Measurements from ENCODE around the gene CCNL2. TPM values are rescaled to one million over a fixed set of nuclear protein-coding genes. Genes with fewer than 3 reads are reported as not detected.
"Not testable (repeated sequence)": the region's sequence is repeated elsewhere in the genome, so short reads cannot be mapped to it uniquely, and the experiment has no call there.

CCNL2 gene
- total RNA-seq, result 58.3 TPM

DNA sequence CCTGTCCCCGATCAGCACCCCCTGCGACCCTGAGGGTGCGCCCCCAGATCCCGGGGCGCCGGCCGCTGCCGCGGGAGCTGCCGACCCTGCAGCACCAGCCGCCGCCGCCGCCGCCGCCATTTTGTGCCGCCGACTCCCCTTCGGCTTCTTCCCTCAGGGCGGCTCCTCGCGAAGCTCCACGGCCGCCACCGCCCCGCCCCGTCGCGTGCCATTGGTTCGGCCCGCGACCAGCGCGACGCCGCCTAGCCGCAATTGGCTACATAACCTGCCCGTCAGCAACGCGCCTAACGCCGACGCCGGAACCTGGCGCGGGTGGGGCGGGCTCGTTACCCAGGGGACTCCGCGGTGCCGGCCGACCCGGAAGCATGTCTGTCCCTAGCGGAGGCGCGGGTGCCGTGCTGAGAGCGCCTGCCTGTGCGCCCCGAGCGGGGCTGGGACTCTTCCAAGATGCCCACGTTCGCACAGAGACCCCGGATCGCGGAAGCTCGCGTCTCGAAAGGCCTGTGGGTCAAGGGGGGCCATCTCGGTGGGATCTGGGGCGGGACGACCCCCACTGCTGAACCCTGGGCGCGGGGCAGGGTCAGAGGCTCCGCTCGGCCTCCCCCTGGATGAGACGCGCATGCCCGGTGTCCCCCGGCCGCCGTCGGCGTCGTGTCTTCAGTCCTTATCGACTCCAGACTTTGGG is at the start of gene CCNL2:
Gene CCNL2, minus strand, starts transcription at position 149 of the 685 bp plus-strand sequence. Its CDS starts 29 bp downstream, at position 120.
- ATAC-seq, result peak; percentile 96

DNA sequence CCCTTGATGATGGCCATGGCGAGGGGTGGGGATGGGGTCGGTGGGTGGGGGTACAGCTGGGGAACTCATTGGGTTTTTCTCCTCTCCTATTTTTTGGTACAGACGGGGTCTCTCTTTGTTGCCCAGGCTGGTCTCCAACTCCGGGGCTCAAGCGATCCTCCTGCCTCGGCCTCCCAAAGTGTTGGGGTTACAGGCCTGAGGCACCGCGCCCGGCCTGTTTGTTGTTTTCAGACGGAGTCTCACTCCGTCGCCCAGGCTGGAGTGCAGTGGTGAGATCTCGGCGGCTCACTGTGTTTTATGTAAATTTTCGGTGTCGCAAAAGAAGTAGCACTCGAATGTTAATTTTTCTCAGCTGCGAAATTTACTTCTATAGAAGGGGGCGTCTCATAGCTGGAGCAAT is 47.5 kb upstream of the CCNL2 start:
- ATAC-seq, result not testable (repeated sequence)

DNA sequence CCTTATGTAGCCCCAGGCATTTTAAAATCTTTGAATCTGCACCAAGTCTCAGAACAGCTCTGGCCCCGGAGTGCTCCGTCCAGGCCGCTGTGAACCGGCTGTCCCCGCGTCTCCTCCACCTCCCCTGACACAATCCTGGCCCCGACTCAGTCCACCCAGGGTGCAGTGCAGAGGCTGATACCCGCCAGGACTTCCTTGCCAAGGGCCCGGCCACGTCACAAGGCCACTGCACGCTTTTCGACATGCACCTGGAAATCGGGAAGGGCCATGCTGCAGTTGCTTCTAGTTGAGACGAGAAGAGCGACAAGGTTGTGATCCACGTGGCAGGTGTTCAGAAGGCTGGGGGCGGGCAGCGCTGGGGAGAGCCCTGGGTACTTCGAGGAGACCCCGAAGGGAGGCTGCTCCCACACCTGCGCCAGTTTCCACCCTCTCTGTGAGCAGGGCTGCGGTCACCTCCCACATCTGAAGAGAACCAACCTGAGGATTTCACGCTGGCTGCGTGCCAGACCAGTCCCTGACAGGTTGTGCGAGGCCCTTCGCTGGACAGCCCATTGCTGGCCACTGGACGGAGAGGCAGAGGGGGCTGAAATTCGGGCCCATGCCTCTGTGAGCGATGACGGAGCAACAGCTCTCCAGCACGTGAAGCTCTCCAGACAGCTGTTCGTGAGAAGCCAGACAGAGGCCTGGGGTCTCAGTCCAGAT is 43.1 kb upstream of the CCNL2 start:
- no peak for ATAC-seq

DNA sequence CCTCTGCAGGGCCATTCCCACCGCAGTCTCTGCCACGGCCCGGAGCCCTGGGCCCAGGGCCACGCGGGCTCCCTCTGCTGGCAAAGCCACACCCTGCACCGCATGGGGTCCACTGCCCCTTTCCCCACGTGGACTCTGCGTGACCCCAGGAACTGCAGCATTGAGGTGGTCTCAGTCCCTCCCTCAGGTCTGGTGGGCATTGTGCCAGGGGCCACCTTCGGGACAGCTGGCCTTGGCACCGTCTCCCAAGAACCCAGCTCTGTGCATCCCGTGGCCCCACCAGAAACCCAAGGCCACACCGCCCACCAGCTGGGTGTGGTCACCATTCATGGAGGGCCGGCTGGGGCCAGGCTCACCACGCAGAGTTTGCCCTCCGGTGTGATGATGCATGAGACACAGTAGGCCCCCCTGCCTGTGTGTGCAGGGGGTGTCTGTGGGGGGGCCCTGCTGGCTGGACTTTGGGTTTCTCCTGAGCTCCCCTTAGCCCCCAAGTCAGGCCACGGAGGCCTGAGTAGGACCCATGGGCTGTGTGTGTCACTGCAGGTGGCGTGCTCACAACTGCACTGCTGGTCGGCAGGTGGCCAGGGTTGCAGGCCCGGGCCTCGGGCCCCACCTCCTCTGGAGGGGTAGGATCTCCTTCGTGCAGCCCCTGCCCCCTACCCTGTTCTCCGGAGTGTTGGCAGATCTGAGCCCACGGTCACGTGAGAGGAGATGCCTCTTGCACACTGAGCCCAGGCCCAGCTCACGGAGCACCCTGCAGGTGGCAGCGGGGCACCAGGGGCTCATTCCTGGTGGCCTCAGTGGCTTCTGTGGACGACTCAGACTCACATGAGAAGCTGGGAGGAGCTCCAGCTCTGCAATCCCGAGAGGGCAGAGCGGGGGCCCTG is 42.1 kb upstream of the CCNL2 start:
- peak; percentile 64 for ATAC-seq

DNA sequence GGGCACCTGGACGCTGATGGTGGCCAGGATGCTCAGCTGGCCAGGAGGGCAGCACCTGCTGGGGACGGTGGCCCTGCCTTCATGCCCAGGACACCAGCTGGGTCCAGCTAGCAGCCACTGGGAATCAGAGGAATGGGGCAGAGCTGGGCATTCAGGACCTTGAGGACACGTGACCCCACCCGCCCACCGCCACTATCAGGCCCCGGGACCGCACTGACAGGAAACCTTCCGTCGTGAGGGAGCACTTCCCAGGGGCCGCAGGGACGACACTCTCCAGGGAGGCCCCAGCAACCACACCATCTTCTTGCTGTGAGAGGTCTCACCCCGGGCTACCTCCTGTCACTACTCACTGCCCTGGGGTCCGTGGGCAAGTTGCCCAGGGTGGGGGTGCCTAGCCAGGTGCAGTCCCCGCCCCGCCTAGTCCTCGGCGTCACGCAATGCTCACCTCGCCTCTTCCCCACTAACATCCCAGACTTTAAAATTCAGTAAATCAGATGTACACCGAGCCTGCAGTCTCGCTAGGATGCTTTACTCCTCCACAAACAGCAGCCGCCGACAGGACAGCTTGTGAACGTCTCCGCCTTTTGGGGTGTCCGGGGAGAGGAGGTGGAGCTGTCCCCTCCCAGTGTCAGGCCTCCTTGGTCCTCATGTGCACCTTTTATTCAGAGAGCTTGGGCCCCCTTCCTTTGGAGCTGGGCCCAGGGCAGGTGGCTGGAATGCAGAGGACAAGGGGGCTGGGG is 41.3 kb upstream of the CCNL2 start:
- ATAC-seq, result no peak

DNA sequence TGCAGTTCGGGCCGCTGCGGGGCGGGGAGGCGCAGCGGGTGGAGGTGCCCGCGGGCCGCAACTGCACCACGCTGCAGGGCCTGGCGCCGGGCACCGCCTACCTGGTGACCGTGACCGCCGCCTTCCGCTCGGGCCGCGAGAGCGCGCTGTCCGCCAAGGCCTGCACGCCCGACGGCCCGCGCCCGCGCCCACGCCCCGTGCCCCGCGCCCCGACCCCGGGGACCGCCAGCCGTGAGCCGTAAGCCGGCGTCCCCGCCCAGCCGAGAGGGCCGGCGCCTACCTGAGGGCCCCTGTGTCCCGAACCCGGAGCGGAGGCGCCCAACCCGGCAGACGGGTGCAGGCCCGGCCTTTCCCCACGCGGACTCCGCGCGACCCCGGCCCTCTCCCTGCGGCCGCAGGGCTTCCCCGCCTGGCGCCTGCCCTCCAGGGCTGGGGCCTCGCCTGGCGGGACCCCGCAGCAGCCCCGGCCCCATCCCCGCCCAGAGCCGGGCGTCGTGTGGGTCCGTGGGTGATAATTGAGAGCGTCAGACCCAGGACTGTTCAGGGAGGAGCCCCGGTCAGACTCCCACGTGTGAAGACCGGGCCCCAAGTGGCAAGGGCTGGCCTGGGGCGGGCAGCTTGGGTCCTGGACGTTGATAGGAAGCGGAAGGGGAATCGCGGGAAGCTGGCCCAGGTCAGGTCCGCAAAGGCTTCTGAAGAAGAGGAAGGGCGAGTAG is 40.6 kb upstream of the CCNL2 start:
- no peak for ATAC-seq

DNA sequence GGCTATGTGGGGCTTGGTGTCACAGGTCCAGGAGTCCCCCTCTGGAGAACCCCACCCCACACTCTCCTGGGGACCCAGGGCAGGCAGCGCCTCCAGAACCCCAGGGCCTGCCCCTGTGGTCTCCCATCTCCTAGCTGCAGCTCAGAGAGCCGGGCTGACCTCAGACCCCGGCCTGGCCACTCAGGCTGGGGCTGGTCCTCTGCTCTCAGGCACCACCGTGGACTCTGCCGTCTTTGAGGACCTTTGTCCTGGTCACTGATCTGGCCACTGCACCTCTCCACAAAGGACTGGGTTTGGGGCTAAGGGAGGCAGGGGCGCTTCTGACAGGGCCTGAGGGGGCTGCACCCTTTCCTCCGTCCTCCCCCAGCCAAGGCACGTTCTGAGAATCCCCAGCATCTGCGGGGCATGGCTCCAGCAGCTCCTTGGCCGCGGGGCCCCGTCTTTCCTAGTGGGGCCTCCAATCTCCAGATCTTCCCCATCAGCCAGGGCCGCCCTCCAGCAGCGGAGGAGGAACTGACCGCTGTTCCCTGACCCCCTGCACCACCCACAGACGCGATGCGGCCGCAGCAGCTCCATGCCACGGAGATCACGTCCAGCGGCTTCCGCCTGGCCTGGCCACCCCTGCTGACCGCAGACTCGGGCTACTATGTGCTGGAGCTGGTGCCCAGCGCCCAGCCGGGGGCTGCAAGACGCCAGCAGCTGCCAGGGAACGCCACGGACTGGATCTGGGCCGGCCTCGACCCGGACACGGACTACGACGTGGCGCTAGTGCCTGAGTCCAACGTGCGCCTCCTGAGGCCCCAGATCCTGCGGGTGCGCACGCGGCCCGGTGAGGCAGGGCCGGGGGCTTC is 39.6 kb upstream of the CCNL2 start:
- no peak for ATAC-seq

DNA sequence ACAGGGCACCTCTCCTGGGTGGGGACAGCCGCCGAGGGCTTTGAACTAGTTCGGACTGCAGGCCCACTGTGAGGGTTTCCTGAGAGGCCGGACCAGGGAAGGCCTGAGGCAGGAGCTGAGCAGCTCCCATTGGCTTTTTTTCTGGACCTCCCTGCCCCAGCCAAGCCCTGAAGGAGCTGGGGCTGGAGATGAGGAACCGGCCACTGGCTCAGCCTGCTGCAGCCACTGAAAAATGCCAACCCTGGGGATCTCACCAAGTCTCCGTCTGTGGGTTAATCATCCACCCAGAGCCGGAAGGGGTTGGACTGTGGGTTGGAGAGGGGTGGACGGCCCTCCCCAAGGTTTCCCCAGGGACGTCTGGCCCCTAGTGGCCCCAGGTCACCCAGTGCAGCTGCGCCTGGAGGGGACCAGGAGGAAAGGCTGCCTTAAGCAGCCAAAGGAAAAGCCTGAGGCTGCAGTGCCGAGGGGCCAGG is 38.8 kb upstream of the CCNL2 start:
- ATAC-seq, result no peak

DNA sequence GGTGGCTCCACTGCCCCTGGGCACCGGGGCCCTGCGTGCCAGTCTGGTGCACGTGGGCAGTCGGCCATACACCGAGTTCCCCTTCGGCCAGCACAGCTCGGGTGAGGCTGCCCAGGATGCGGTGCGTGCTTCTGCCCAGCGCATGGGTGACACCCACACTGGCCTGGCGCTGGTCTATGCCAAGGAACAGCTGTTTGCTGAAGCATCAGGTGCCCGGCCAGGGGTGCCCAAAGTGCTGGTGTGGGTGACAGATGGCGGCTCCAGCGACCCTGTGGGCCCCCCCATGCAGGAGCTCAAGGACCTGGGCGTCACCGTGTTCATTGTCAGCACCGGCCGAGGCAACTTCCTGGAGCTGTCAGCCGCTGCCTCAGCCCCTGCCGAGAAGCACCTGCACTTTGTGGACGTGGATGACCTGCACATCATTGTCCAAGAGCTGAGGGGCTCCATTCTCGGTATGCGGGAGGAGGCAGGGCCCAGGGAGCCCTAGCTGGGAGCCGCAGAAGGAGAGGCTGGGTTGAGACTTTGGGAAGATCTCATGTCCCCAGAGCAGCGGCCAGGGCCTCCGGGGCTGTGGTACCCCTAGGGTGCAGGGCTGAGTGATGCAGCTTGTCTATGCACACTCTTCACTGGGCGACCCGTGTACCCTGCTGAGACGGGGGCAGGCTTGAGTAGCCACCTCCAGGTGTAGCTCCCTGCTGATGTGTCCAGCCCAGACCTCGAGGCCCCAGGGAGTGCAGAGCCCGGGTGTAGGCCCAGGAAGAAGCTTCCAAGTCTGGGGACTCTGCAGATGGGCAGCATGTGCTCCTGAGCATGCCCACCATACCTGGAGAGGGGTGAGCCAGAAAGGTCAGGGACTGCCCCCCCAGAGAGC is 38.1 kb upstream of the CCNL2 start:
- ATAC-seq, result no peak

DNA sequence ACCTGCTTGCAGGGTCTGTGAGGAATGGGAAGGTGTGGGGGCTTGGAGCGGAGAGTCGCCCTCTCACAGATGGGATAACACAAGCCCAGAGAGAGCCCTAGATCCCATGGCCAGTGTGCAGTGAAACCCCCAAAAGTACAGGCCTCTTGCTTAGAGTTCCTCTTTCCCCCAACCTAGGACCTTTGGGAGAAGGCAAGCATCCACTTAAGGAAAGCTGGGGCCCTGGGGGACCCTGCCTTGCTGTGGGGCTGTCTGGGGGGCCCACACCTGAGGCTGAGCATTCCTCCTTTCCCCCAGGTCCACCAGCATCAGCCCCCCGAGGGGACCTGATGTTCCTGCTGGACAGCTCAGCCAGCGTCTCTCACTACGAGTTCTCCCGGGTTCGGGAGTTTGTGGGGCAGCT is 37.5 kb upstream of the CCNL2 start:
- ATAC-seq, result no peak

DNA sequence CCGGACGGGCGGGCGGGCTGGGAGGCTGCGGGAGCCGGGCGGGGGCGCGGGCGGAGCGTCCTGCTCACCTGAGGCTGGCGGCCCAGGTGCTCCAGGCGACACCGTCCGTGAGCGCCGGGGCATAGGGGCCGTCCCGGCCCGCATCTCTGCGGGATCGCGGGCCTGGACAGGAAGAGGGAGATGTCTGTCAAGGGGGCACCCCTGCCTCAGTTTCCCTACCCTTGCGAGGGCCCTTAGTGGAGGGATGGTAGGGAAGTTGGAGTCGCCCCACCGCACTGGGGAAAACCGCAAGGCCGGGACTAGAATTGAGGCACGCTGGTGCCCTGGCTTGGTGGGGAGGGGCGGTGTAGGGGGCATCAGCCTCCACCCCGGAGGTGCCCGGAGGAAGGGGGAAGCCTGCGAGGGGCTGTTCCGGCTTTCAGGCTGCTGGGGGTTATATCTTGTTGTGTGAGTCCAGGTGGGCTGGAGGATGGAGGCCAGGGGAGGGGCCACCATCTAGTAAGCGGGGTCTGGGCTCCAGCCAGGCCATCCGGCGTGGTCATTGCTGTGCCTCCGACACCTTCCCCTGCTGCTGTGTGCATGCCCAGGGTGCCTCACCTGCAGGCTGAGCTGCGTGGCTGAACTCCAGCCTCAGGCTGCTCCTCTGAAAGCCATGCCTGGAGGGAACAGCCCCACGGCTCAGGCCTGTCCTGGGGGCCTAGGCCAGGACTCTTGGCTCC is 36.9 kb upstream of the CCNL2 start:
- ATAC-seq, result no peak

DNA sequence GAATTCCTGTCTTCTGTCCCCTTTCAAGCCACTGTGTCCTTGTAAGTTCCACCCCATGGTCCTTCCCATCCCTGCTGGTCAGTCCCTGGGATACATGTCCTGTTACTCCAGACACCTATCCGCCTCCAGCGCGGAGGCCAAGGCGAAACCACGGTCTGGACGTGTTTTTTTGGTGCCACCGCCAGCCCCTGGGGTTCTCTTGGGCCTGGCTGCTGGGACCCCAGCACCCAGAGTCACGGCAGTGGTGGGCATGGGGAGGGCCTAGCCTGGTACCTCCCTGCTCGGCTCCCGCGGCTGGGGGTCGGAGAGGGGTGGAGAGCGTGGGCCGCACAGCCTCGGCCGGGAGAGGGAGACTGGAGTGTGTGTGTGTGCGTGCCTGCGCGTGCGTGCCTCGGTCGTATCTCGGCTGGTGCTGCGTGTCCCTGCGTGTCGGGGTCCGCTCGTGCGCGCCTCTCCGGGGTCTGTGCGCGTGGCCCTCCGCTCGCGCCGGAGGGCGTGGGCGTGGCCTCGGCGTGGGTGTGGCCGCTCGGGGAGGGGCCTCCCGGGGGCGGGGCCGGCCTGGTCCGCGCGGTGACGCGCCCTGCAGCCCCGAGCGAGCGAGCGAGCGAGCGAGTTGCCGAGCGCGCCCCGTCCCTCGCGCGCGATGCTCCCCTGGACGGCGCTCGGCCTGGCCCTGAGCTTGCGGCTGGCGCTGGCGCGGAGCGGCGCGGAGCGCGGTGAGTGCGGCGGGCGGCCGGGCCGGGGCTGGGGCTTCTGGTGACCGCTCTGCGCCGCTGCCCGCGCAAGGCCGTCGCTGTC is 36.2 kb upstream of the CCNL2 start, which contains the start of gene VWA1:
Gene VWA1, plus strand, starts transcription at position 585 of the 798 bp plus-strand sequence. Its CDS starts 59 bp downstream, at position 644.
- ATAC-seq, result peak; percentile 64

DNA sequence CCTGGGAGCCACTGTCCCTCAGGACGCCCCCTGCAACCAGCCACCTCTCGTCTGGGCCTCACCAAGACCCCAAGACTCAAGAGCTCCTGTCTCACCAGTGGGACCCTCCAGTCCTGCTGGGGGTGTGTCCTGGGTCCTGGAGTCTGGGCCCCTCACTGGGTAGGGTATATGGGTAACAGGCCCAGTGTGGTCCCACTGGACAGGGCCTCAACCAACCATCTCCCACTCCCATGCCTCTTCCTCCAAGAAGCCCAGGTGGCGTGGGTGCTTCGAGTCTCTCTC is 35.6 kb upstream of the CCNL2 start:
- ATAC-seq, result no peak

DNA sequence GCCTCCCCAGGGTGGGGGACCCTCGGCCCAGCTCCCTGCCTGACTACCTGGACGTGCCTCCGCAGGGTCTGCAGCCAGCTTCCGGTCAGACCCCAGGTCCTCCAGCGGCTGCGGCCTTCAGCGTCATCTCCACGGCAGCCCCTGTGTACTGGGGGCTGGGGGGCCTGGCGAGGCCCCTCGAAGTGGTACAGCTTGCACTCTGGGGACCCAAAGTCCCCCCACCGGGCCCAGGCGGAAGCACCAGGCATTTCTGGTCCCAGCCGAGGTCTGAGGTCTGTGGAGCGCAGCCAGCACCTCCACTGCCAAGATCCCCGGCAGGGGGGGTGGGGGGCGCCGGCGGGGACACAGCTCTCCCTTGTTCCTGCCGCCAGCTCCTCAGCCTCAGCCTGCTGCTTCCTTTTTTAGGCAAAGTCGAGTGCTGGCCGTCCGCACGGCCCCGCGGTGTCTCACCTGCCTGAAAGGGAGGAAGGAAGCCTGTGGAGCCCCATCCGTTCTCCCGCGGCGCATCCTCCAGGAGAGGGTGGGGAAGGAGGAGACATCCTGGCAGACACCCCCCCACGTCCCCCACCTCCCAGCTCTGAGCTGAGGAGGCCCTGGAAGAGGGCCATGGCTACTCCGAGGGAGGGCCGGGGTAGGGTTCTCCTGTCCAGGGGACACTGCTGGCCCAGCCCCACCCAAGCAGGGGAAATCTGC is 35.1 kb upstream of the CCNL2 start:
- peak; percentile 4 for ATAC-seq

DNA sequence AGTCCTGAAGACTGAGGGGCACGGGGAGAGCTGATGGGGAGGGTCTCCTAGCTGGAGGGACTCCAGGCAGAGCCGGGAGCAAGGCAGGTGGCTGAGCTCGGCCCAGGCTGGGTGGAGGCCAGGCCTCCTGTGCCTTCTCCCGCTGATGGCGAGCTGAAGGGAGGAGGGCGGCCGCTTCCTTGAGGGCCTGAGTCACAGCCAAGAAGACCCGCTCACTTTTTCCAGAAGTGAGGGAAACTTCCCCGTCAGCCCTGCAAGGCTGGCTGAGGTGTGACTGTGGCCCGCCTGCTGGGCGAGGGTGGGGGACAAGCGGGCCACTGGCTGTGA is 34.6 kb upstream of the CCNL2 start:
- ATAC-seq, result peak; percentile 19

DNA sequence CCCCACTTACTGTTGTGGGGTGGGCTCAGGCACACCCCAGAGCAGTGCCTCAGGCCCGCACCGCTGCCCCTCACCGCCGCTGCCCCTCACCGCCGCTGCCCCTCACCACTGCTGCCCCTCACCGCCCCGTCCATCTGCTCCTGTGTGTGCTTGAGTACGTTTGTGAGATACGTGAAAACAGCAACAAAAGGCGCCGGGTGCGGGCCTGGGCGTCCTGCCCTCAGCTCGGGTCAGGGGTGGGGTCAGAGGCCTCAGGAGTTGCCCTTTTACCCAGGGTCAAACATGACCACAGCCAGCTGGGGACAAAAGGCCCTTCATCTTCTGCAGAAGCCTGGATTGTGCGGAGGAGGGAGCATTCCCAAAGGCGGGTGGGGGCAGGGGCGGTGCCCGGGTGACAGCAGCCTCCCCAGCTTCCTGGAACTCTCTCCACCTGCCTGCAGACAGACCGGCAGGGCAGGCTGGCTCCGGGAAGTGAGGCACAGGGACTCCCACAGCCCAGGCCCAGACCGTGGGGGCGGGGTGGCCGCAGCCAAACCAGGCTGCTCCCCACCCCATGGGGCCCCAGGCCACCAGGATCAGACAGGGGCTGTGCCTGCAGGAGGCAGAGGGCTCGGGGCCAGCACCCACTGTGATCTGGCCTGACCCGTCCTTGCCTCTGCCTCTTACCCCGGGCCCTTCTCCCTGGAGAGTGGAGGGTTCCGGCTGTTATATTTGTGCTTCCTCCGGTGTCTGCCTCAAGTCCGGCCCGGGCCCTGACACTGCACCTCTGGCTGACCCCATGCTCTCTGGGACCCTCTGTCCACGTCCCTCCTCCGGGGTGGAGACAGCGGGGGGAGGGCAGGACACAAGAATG is 34.0 kb upstream of the CCNL2 start:
- ATAC-seq, result peak; percentile 82

Data from esophagus mucosa (tissue), 1 donor.